GM11168 (cell line): ENCODE measurements around the gene CYB5A.

ENCODE experiments used
- in situ Hi-C: fragments of 300-500 bp; cut with MboI; formaldehyde crosslinking; loops from one replicate; pipeline ENCODE4 v1.12.0; 2022; ENCODE audit warnings: low sequenced_read_pairs; ENCODE audit not compliant: unreplicated experiment

CYB5A gene

DNA sequence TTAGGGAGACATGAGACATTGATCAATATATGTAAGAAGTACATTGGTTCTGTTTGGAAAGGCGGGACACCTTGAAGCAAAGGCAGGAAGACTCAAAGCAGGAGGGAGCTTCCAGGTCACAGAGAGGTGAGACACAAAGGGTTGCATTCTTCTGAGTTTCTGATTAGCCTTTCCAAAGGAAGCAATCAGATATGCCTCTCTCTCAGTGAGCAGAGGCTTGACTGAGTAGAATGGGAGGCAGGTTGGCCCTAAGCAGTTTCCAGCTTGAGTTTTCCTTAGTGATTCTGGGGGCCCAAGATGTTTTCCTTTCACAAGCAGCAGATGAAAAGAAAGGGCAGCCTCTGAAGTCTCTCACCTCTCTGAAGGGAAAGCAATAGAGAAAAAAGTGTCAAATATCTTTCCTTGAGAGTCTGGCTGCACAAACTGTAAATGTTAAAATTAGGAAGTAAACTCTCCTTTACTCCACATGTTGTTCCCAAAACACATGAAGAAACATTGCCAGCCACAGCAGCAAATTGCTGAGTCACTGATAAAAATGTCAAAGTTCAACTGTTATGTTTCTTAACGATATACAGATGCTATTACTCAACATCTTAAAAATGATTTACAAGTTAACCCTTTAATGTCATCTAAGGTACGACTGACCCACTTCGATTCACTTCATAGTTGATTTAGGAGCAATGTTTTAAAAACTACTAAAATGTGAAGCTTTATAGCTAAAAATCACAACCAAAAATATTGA lies 40.3 kb downstream of the CYB5A start:
- in situ Hi-C loops, result no loop called here

DNA sequence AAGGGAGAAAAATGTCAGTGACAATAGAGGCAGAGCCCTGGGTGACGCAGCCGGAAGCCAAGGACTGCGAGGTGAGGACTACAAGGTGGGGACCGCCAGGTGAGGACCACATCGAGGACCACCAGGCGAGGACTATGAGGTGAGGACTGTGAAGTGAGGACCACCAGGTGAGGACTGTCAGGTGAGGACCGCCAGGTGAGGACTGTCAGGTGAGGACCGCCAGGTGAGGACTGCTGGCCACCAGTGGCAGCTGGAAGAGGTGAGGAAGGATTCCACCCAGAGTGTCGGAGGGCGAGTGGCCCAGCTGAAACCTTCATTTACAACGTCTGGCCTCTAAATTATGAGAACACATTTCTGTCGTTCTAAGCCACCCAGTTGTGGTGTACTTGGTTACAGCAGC lies 41.6 kb downstream of the CYB5A start:
- in situ Hi-C loops, result no loop called here

DNA sequence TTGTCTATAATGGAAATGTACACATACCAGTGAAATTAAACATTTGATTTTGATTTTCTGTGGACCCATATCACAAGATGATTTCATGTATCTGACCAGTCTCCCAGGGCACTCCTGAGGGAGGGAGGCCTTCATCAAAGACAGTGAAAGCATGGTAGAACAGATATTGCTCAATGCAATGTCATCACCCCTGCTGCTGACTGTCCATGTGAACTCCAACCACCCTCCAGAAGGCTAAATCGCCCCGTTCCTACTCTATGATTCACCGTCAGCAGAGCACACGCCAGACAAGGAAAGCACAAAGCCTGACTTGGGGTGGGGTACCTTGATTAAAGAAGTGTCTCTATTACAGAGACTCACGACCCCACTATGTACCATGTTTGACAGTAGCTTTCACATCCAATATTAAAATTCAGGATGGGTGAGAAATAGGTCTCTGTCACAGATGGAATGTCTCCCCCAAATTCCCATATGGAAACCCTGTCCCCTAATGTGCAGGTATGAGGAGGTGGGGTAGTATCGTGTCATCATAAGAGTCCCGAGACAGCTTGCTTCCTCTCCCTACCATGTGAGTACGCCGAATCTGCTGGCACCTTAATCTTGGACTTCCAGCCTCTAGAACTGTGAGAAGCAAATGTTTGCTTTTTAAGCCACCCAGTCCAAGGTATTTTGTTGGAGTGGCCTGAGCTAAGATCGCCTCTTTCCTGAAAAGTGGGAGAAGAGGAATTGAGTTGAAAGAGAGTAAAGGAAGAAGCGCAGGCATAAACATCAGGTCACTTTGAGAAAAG lies 42.4 kb downstream of the CYB5A start:
- in situ Hi-C loops, result no loop called here

DNA sequence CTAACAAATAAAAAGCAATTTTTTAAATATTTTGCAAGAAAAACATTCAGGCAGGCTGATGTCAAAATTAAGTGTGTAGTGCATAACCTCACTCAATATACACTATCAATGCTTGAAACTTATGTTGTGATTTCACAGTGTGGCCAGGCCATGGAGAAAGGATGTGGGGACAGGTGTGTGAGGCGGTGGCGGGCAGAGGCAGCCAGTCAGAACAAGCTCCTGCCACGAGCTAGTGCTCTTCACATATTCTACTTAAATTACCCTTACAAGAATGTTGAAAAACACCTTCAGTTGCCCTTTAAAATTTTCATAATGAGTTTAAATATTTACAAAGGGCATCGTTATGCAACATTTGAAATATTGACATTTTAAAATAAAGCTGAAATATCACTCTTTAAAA lies 43.2 kb downstream of the CYB5A start:
- in situ Hi-C loops, result no loop called here

DNA sequence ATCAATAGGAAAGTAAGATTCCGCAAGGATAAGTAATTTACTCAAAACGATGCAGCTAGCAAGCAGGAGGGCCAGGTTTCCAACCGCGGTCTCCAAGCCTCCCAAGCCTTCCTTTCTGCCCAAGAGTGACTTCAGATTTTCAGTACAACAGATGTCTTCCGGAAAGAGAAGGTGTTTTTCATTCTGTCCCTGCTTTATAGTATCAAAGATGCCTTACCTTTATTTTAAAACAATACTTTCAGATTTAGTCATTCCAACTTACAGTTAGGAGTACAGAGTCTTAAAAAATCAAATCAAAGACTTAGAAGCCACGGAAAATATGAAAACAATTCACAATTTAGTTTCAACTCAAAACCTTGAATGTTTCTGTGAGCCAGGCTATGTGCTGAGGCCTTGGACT lies 43.6 kb downstream of the CYB5A start:
- in situ Hi-C loops, result no loop called here

DNA sequence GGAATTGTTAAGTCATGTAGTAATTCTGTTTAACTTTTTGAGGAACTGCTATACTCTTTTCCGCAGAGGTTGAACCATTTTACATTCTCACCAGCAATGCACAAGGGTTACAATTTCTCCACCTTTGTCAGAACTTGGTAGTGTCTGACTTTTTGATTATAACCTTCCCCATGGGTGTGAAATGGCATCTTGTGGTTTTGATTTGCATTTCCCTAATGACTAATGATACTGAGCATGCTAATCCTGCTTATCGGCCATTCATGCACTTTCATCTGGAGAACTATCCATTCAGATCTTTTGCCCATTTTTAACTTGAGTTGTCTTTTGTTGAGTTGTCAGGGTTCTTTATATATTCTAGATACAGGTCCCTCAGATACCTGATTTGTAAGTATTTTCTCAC lies 47.2 kb downstream of the CYB5A start:
- in situ Hi-C loops, result no loop called here

DNA sequence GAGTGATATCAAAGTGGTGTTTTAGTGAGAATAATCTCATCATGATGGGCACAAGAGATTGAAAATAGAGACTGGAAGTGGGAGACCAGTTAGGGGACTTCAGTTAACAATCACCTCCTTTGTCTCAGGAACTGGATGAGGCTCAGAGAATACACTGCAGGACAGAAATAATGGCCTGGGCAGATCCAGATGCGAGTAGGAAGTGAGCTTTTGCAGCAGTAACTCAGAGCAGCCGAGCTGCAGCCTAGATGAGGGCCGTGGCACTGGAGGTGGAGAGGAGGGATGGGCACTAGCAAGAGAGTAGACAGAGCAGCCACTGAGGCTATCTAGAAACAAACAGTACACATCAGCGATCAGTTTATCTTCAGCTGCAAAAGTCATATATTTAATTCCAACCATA lies 48.6 kb downstream of the CYB5A start:
- in situ Hi-C loops, result no loop called here

DNA sequence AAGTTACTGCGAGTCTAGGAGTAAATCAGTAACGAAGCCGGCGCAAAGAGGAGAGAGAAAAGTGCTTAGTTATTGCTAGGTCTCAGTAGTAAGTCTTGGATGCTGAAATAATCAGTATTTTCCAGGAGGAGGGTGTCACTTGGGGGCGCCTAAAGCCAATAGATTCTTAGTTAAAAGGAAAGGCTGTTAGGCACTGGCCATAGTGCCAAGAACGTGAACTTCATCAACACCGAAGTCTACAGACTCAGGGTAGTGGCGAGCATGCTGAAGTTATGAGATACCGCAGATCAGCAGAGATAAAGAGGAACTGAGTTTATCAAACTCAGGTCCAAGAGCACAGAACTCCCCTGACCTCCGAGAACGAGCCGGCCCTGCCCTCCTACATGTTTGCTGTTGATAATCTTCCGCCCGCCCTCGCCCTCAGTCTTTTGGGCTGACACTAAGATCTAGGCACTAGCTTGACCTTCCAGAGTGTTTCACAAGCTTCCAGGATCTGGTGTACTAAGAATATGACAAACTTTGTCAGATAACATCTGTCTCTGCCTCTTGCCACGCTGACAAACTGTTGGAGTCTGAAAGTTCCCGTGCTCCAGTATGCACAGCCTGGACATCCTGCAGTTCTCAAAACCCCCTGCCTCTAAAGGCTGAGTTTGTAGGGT lies 49.2 kb downstream of the CYB5A start:
- in situ Hi-C loops, result no loop called here

DNA sequence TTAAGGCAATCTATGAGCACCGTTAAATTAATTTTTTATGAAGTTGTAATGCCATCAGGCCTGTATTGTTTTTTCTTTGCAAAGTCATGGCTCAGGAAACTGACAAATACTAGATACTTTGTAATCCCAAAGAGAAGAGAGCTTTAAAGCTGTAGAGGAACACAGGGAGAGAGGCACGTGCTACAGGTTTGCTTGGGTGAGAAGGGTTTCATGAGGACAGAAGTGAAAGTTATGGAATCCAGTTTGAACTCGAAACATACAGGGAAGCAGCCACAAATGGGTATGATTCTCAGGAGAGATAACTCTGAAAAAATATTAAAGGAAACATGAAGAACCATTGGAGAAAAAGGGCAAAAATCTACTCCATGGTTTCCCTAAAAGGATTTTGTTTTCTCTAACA lies 49.8 kb downstream of the CYB5A start:
- in situ Hi-C loops, result no loop called here

DNA sequence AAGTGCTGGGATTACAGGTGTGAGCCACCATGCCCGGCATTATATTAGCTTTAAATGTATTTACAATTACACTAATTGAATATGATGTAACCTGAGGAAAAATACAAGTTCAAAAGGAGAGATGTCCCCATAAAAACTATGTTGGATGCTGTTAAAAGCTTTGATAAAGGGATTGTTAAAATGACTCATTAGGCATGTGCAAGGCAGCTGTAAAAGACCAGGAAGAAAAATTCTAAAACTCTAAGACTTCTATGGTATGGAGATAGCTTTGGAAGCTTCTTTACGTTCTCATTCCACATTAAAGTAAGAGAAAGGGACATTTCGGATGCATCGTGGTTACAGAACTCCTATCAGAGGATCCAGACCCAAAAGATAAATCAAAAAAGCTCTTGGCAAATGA lies 50.3 kb downstream of the CYB5A start:
- in situ Hi-C loops, result no loop called here

DNA sequence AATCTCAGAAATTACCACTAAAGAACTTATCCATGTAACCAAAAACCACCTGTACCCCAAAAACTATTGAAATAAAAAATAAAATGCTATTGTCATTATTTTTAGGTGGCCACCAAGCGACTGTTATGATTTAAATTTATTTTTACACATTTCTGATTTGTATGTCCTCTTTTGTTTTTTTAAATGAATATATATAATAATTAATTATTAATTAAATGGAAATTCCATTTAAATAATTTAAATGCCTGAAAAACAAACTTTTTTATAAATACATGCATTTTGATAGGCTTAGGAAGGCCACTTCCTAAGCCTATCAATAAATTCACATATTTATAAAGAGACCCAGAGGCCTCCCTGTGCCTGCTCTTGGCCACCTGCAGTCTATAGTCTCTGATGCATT lies 52.2 kb downstream of the CYB5A start:
- in situ Hi-C loops, result no loop called here

DNA sequence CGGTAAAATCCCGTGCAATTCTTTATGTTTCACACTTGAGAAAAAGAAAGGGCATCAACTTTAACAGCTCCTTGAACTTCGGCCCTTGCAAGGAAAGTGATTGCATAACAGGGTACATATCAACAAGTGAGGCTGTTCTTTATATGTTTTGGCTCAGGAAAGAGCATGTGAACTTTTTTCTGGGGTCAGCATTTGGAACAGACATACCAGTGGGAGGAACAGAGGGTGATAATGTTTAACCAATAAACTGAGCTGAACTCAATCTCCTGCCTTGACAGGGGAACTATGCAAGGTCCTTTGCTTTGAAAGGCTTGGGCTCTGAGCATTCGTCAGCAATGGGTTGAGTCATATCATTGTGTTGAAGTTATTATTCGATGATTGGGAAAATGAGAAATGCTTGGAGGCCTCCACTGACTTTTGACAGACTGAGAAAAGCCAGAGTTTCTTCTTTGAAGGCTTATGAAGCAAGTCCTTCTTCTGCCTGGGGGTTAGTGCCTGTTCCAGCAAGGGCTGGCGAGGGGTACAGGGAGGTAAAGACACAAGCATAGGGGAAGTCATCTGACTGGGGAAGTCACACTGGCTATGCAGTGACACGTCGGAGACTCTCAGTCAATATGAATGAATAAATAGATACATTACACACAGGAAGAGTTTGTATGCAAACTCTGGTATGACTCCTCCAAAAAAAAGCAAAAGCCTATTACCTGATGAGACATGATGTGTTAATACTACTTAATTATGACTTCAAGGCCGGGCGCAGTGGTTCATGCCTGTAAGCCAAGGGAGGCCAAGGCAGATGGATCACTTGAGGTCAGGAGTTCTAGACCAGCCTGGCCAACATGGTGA lies 57.2 kb downstream of the CYB5A start:
- in situ Hi-C loops, result no loop called here

DNA sequence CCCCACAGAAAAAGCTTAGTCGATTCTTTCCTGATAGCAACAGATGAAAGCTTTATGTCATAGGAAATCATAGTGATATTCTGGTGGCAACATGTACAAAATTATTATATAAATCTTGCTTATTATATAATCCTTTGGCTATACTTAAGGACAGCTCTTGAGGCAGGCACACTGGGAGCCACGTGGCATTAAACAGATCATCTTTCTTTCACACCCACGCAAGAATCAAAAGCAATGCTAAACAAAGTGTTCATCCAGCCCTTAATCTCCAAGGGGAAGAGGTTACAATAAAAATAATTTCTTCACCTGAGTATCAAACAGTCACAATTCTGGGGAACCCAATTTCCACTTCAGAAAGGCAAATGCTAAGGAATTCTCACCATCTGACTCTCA lies 57.8 kb downstream of the CYB5A start:
- in situ Hi-C loops, result no loop called here

DNA sequence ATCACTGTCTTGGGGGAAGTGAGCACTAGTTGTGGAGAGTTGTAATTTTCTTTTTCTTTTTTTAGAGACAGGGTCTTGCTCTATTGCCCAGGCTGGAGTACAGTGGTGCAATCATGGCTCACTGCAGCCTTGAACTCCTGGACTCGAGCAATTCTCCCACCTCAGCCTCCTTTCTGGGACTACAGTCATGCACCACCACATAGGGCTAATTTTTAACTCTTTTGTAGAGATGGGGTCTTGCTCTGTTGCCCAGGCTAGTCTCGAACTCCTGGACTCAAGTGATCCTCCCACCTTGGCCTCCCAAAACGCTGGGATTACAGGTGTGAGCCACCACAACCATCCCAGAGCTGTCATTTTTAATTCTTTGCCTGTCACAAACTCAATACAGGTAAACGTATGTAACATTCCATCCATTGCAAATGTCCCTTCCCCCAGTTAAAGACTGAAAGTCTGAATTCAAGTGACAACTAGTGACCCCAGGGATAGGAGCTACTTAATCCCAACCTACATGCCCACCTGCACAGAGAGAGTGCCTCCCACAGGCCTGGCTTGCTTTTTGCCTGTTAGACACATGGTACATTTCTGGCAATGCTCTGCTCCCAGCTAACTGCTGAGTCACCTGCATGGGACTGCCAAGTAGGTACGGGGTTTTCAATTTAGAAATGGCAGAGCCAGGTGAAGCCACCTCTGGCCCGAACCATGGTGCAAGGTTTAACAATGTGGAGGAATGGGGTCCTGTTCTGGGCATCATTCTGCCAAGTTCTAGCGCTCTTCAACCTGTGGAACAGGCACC lies 60.6 kb downstream of the CYB5A start:
- in situ Hi-C loops, result no loop called here

DNA sequence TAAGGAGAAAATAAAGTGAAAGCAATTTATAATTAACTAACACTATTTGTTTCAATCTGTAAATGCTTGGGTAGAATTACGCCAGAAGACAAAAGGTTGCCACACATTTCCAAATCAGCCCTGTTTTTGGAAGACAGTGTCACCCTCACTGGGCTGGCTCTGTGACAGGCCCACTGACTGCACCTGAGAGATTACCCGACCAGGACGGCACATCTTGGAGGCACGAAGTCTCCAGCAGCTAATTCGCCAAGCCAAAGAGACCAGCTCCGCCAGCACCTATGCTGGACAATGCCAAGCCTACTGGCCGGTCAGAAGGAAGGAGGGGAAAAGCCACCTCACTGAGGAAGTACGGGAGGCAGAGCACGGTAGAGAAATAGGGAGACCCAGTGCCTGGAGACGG lies 61.9 kb downstream of the CYB5A start:
- in situ Hi-C loops, result no loop called here

DNA sequence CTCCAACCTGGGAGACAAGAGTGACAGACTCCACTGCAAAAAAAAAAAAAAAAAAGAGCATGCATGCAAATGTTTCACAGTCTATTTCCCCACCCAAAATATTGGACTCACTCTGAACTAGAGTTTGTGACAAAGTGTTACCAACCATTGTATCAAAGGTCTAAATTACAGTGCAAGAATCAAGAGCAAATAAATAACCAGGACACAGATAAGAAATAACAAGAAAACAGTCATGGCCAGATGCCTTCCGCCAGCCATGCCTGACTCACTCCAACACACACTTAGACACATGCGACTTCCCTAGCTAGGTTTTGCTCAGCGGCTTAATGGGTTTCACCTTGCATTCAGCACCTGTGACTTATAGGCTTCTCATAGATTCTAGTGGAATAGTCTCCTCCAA lies 62.8 kb downstream of the CYB5A start:
- in situ Hi-C loops, result no loop called here

DNA sequence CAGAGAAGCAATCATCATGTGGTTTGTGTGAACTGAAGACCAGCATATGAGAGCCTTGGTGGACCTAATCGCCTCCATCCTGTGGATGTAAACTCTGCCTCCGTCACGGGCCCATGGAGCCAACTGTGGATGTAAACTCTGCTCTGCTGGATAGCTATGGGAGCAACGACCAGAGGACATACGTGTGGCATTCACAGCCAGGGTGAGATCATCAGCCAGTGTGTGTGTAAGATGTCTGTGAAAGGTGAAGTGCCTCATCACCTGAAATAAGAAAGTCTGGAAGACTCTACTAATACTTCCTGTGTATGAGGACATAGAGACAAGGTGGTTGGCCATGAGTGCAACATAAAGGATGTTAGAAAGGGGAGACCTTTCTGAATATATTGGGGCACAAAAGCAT lies 63.5 kb downstream of the CYB5A start:
- in situ Hi-C loops, result no loop called here

DNA sequence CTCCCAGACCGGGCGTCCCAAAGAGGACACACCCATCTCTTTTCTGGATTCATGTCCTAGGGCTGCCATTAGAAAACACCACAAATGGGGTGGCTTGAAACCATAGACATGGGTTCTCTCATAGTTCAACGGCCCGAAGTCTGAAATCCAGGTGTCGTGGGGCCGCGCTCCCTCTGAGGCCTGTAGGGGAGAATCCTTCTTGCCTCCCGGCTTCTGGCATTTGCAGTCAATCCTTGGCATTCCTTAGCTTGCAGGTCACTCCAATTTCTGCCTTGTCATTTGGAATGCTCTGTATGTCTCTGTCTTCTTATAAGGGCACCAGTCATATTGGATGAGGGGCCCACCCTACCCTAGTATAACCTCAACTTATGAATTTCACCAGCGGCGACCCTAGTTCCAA lies 65.1 kb downstream of the CYB5A start:
- in situ Hi-C loops, result no loop called here

DNA sequence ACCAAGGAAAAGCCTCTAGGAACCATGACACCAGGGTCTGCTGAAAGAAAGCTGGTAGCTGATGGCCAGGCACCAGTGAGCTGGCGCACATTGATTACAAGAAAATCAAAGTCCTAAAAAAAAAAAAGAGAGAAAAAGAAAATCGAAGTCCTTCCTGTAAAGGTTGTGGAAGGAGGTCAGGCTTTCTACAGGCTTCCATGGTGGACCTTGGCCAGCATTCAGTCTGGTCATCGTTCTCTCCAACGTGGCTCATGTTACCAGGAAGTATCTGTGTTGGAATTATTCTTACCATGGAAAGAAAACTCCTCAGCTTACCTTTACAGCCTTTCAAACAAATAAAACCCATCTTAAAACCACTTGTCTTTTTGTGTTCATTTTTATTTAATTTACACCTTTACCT lies 65.6 kb downstream of the CYB5A start:
- in situ Hi-C loops, result no loop called here
